GM18502 (cell line): ENCODE results near the gene CDX1.

Experiments
- ATAC-seq: cut with Tn5 transposase; IDR thresholded peaks from one replicate; pipeline ENCODE4 v1.9.1; 2021; ENCODE audit warnings: mild to moderate bottlenecking; ENCODE audit not compliant: unreplicated experiment, poor library complexity

The CDX1 gene

DNA sequence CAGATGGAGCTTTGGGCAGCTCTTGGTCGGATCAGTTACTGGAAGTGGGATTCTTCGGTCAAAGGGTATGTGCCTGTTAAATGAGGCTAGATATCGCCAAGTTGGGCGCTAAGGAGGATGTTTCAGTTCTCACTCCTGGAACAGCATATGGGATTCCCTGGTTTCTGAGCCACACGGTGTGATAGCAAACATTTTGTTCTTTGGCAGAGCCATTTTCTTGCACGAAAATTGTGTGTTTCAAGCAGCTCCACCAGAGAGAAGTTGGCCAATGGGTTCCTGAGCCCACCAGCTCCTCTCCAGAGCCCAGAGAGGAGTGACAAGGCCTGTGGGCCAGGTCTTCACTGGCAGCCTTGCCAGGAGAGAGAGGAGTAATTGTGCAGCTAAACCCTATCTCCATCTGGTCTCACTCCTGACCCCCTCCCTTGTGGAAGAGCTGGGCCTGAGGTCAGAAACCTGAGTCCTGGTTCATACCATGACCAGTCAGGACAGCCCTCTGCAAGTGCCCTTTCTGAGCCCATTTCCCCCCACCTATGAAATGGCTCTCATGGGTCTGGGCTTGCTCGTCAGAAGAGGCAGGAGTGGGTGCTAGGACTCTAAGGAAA lies 12.5 kb downstream of the CDX1 start:
- no peak for ATAC-seq

DNA sequence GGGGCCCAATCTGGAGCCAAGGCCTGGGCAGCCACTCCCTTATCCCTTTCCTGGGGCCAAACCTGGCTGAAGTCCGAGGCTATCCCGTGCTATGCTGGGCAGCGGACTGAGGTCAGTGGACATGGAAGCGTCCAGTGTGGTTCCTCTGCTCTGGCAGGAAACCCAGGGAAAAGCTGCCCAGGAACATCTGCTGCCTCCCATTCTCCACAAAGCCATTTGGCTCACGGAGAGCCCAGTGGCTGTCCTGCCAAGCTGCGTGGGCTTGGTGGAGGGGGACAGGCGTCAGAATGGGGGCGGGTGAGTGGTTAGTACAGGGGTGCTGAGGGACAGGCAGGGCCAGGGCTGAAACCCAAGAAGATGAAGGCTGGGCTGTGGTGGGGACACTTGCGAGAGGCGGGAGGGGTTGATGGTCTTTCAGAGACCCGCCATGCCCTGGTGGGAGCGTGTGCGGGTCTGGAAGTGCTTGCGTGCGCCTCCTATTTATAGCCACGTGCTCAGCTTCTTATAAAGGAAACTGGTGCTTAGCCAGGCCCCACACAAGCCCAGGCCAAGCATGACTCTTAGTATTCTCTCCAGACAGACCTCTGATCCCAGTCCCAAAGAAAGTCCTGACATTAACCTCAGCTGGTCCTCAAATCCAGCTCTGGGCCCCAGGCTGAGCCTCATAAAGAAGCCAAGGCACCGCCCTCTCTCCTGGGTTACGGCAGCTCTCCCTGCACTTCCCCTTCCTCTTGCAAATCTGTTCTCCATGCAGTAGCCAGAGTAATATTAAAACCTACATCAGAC lies 13.9 kb downstream of the CDX1 start:
- ATAC-seq: no peak

DNA sequence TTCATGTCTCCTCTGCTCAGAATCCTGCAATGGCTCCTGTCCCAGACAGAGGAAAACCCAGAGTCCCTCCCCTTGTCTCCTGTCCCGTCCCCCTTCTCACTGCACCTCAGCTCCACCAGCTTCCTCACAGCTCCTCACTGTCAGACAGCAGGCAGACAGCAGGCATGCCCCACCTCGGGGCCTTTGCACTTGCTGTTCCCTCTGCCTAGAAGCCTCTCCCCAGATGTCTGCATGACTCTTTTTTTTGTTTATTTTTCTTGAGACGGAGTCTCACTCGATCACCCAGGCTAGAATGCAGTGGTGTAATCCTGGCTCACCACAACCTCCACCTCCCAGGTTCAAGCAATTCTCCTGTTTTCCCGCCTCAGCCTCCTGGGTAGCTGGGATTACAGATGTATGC lies 14.4 kb downstream of the CDX1 start:
- no peak for ATAC-seq

DNA sequence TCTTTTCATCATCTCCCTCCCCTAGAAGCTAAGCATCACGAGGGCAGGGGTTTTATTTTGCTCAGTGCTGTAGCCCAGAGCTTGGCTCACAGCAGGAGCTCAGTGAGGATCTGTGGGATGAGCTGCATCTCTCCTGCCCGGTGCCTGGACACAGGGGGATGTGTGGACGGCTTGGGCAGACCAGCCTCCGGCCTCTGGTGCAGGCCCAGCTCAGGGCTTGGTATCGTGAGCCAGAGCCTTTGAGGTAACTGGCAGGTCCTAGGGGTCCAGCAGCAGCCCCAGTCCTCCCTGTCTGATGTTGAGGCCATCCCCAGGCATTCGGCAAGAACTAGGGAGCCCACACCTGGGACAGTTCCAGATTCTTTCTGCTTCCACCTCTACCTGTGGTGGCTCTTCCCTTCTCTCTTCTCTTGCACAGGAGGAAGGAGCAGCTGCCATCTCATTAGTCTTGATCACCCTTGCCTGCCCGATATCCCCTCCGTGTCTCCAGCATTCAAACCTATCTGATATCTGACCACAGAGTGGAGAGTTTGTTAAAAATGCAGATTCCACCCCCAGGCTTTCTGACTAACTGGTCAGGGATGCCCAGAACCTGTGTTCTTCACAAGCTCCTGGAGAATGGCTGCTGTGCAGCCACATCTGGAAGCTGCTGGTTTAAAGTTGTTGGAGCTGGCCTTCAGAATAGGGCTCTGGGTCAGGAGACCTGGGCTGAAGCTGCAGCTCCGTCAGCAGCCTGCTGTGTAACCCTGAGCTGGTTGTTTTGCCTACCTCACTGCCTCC lies 15.4 kb downstream of the CDX1 start:
- no peak for ATAC-seq

DNA sequence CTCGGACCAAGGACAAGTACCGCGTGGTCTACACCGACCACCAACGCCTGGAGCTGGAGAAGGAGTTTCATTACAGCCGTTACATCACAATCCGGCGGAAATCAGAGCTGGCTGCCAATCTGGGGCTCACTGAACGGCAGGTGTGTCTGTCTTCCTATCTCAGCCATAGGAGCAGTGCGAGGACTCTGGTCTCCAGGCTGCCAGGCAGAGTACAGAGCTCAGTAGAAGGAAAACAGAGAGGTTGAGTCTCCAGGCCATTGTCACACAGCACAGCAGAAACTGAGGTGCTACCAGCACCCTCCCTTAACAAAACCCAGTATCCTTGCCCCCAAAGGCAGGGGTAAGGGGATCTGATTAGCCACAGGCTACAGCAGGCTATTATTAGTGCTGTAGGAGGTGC lies 16.2 kb downstream of the CDX1 start:
- no peak for ATAC-seq

DNA sequence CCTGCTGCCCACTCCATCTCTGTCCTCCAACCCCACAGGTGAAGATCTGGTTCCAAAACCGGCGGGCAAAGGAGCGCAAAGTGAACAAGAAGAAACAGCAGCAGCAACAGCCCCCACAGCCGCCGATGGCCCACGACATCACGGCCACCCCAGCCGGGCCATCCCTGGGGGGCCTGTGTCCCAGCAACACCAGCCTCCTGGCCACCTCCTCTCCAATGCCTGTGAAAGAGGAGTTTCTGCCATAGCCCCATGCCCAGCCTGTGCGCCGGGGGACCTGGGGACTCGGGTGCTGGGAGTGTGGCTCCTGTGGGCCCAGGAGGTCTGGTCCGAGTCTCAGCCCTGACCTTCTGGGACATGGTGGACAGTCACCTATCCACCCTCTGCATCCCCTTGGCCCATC lies 16.9 kb downstream of the CDX1 start:
- ATAC-seq: no peak

DNA sequence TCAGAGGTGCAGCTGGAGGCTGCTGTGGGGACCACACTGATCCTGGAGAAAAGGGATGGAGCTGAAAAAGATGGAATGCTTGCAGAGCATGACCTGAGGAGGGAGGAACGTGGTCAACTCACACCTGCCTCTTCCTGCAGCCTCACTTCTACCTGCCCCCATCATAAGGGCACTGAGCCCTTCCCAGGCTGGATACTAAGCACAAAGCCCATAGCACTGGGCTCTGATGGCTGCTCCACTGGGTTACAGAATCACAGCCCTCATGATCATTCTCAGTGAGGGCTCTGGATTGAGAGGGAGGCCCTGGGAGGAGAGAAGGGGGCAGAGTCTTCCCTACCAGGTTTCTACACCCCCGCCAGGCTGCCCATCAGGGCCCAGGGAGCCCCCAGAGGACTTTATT lies 17.4 kb downstream of the CDX1 start:
- no peak for ATAC-seq

DNA sequence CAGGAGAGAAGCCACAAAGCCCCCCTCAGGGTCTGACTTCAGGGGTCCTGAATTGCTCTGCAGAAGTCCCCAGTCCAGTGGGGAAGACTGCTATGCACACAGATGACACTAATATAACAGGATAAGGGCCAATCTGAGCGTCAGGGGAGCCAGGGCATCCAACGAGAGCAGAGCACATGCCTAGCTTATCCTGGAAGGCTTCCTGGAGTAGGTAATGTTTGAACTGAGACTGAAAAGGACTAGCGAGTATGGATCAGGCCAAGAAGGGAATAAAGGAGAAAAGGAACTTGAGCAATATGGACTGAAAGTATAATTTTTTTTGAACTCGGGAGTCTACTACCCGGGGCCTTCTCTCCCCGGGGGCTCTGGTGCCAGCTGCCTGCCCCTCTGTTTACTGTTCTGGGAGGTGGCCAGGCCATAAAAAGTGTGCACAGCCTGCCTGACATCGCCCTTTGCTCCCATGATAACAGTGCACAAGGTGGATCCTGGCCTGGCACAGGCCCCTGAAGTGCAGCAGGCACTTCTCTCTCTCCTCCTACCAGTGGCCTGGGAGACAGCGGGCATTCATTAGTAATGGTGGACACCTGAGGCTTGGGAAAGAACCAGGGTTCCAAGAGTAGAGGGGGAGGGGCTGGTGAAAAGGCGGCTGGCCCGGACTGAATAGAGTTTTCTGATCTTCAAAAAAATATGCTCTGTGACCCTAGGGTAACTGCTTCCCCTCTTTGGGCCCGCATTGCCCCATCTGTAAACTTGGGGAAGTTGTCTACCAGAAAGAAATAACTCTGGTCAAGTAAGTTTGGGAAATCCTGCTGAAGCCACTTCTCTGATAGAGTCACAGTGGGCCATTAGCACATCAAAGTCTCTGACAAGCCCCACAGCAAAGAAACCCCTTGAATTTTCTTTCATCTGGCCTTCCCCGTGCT lies 18.7 kb downstream of the CDX1 start:
- no peak for ATAC-seq

DNA sequence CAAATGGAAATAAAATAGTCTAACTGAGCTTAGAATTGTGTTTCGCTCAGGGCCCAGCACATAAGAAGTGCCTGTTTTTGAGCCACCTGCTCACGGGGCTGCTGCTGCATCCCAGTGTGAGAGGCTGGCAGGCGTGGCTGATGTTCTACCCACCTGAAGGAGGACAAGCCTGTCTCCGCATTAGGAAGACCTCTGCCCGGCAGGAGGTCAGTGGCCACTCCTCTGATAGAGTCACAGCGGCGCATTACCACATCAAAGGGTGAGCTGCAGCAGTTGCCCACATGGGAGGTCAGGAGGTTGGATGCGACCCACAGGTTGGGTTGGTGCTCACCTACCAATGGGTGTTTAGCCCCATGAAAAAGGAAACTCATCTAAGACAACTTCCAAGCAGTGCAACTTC lies 19.6 kb downstream of the CDX1 start:
- ATAC-seq: no peak

DNA sequence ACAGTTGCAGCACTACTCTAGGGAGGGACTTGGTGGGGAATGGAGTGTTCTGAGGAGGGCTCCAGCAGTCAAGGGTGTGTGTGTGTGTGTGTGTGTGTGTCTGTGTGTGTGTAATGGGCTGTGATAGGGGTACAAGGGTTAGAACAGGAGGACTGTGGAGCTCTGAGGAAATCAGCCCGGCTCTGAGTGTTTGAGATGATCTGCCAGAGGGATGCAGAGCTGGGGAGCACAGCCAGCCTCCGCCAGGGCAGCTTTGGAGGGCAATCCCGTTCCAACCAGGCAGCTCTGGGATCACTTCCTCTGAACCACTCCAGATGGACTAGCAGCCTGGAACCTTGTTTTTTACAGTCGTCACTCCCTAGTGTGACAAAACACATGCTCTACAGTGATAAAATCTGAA lies 20.3 kb downstream of the CDX1 start:
- ATAC-seq: no peak

DNA sequence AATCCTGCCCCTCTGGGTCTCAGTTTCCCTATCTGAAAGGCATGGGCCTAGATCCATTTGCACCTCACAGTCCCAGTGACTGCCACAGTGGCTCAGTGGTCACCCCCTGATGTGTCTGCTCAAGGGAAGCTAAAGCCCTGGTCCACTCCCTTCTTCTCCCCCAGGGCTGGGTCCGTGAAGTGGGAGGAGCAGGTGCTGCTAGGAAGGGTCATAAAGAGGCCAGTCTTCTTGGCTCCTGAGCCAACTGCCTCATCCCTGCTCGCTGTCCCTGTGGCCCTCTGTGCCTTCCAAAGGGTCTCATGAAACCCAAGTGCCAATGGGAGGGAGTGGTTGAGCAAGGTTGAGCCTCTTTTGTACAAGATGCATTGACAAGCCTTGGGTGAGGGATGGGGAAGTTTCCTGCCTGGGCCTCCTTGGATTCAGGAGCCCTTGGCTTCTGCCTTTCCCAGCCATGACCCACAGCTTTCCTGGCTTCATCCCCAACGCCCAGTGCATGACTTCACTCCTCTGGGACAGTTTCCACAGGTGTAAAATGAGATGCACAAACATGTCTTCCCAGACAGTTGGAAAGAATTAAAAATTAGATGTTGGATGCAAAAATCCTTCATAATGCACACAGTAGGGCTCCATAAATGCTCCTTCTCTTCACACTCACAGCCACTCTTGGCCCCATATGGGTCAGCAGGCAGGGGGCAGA lies 21.7 kb downstream of the CDX1 start:
- no peak for ATAC-seq

DNA sequence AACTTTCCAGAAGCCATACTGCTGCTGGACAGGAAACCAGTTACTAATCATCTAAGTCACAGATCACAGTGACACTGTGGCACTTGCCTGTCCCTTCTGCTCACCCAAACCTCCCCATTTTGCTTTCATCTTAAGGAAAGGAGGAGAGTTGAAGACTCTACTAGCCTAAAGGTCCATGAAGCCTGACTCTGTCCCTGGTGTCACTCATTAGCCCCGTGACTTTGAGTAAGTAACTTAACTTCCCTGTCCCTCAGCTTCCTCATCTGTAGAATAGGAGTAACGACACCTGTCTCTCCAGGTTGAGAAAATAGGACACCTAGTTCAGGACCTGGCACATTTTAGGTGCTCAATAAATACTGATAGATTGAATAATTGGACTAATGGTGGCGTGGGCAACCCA lies 22.7 kb downstream of the CDX1 start:
- no peak for ATAC-seq

DNA sequence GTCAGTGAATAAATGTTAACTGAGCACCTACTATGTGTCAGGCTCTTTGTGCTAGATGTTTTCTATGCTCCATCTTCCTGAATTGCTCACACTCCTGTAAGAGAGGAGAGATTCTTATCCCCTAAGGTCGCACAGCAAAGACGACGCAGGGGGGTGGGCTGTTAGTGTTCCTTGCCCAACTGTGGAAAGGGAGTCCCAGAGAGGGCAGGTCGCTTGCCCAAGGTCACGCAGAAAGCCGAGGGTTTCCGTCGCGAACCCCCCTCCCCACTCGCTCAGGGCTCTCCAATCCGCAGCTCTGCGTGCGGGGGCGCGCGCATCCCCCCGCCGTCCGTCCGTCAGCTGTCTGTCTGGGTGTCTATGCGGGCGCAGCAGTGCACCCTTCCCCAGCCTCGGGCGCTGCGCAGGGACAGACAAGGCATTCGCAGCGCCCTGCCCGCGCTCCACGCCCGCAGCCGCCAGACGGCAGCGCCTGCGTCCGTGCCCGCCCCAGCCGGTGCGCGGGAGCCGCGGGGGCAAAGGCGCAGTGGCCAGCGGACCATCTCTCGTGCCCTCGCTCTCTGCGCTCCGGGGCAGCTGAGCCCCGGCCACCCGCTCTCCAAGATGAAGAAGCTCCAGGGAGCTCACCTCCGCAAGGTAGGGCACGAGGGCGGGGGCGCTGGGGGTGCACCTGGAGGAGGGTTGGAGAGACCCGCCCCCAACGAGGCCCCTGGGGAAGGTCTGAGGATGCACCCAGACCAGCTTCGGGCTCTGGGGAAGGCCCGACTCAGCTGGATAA lies 23.3 kb downstream of the CDX1 start, which contains the start of gene SLC6A7:
Gene SLC6A7, plus strand, starts transcription at position 335 of the 775 bp plus-strand sequence. Its CDS starts 266 bp downstream, at position 601.
- ATAC-seq: no peak

DNA sequence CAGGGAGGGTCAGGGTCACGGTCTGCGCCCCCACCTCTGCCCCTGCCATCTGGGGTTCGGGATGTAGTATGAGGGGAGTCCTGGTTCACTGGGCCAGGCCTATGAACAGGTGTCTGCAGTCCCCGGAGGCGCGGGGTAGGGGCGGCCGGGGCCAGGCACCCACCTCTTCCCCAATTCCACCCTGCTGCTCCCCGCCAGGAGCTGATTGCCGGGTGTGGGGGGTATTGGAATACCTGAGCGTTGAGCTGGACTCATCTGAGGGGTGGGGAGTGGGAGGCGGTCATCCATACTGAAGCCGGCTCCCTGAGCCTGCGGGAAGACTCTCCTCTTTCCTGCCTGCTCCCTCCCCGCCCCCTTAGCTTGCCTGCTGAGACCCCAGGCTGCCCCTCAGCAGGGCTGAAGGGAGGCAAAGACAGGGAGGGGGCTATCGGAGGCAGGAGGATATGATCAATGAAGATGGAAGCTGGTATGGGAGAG lies 24.0 kb downstream of the CDX1 start:
- ATAC-seq: no peak

DNA sequence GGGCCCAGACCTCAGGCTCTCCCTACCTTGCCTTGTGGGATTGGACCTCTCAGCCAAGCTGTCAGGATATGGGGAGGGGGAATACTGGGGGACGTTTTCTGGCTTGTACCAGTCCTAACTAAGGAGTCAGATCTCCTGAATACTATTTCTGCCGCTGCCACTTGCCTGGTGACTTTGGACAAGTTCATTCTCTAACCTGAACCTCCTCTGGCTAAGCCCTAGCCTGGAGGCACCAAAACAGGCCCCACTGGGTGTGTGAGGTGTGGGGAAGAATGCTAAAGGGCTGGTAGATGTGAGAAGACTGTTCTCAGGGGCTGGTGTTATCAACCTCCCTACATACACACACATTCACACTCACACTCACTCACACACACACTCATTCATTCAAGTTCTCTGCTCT lies 24.4 kb downstream of the CDX1 start:
- no peak for ATAC-seq

DNA sequence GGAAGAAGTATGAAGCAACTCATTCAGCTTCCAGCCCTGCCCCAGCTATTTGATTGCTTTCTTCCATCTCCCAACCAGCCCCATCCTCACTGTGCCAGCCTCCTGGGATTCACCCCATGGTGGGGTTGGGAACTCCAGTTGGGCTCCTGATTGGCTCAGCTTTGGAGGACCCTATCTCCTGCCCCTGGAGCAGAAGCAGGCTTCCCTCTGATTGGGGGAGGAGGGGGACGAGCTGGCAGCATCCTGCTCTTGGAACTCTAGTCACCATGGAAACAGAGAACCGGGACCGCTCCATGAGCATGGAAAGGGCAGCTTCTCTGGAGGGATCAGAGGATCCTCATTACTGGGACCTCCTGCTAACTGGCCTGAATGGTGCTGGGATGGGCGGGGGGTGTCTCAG lies 25.9 kb downstream of the CDX1 start:
- no peak for ATAC-seq

DNA sequence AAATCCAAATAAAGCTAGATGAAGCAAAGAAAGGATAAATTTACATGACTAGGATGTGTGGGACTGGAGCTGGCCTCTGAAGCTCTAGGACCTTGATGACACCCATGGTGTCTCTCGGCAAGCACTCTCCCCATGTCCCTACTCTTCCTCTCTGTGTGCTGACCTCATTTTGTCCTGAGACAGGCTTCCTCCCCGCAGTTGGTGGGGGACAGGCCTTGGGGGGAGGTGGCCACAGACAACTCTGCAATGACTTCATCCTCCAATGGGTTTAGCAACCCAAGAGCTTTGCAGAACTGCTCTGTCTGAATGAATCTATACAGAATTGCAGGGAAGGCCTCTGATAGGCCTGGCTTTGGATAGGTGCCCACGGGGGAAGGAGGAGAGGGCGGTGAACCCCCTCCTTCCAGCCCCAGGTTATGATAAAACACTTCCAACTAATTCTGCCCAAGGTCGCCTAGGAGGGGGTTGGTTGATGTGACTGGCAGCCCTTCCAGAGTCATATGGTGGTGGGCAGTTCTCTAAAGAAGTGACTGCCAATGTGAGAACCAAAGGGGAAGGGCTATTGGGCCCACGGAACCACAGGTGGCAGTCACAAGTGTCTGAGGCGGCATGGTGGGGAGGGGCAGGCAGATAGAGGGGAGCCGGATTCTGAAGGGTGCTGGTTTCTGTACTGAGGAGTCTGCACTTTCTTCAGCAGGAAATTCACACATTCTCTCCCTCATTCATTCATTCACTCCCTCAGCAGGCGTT lies 29.3 kb downstream of the CDX1 start:
- no peak for ATAC-seq

DNA sequence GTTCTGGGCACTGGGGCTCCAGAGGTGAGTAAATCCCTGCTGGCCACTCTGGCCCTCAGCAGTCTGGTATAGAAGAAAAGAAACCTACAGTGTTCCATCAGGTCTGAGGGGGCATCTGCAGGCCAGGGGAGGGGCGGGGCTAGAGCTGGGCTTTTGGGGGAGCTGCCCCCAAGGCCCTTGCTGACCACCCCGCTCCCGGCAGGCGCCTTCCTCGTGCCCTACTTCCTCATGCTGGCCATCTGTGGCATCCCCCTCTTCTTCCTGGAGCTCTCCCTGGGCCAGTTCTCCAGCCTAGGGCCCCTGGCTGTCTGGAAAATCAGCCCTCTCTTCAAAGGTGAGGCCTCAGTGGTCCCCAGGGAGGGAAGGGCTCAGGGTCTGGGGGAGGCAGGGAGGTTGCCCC lies 29.9 kb downstream of the CDX1 start:
- ATAC-seq: no peak
